Brain microvascular endothelial cell (primary cell): Measurements from ENCODE around the gene ALK.

Experiments used
- DNase-seq: peaks from one replicate; pipeline ENCODE4 v3.0.0-alpha.2; 2020
- H3K27ac ChIP-seq: fragments of 250-450 bp; sonication (Bioruptor Pico); 2 replicates; pipeline ENCODE4 v1.5.1; 2020; ENCODE audit warnings: mild to moderate bottlenecking, moderate library complexity
- H3K27me3 ChIP-seq: fragments of 250-450 bp; sonication (Bioruptor Pico); replicated peaks from 2 replicates; pipeline ENCODE4 v1.5.1; 2020; ENCODE audit warnings: mild to moderate bottlenecking
- H3K36me3 ChIP-seq: fragments of 250-450 bp; sonication (Bioruptor Pico); replicated peaks from 2 replicates; pipeline ENCODE4 v1.5.1; 2020; ENCODE audit warnings: mild to moderate bottlenecking
- H3K4me3 ChIP-seq: 2 replicates; pipeline ENCODE4 v1.5.1; 2011; ENCODE audit warnings: low read depth, mild to moderate bottlenecking, control low read depth, low read length, moderate library complexity
- CTCF ChIP-seq: IDR thresholded peaks from 2 replicates; pipeline ENCODE4 v1.5.1; 2011; ENCODE audit warnings: low read depth, mild to moderate bottlenecking, moderate library complexity, low read length, control low read depth, inconsistent platforms; ENCODE audit errors: missing control alignments
- in situ Hi-C: cut with HindIII; loops from 2 replicates; pipeline ENCODE4 v1.10.0; 2017; ENCODE audit warnings: low sequenced_read_pairs, low pct_ligation_motif_present

The ALK gene

GRCh38 chr2:29811378-29811777 is 110.0 kb downstream of the ALK start:
- in situ Hi-C loops, result no loop called here
- H3K27ac ChIP-seq, result no peak overlapping the region
- H3K27me3 ChIP-seq, result no peaks in the 10 kb centered on the region
- H3K36me3 ChIP-seq, result no peaks in the 10 kb centered on the region
- no peak for DNase-seq
- TF ChIP-seq CTCF, result no peak
- no peak overlapping the region for H3K4me3 ChIP-seq

DNA sequence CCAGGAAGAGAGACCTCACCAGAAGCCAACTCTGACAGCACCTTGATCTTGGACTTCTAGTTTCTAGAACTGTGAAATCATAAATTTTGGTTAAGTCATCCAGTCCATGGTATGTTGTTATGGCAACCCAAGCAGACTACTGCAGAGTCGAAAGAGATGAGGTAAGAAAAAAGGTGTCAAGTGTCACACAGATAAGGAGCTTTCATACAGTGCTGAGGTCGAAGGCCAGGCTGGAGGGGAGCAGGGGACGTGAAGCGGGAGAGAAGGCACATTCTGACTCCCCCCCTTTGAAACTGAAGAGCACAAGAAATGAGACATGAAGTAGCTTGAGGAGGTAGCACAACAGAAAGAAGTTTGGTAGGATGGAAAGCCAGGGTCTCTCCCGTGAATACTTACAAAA is 110.4 kb downstream of the ALK start:
- no peak for DNase-seq

GRCh38 chr2:29808321-29808720 is 113.1 kb downstream of the ALK start:
- Histone ChIP-seq H3K27me3 (no peaks in the 10 kb centered on the region), H3K36me3 (no peaks in the 10 kb centered on the region), H3K27ac (no peak overlapping the region), H3K4me3 (no peak overlapping the region)
- no peak for TF ChIP-seq CTCF
- in situ Hi-C loops, result no loop called here
- DNase-seq, result no peak

More for the DNA sequence above, 110.4 kb downstream of the ALK start:
- Histone ChIP-seq H3K27ac (no peak overlapping the region), H3K36me3 (no peaks in the 10 kb centered on the region), H3K4me3 (no peak overlapping the region), H3K27me3 (no peaks in the 10 kb centered on the region)
- no peak for TF ChIP-seq CTCF
- in situ Hi-C loops, result no loop called here

GRCh38 chr2:29807082-29807481 is 114.3 kb downstream of the ALK start:
- TF ChIP-seq CTCF, result no peak
- in situ Hi-C loops, result no loop called here
- Histone ChIP-seq H3K27me3 (no peaks in the 10 kb centered on the region), H3K36me3 (no peaks in the 10 kb centered on the region), H3K27ac (no peak overlapping the region), H3K4me3 (no peak overlapping the region)
- no peak for DNase-seq

- DNase-seq, result no peak
- no peak overlapping the region for H3K4me3 ChIP-seq
- in situ Hi-C loops, result no loop called here
- no peak for TF ChIP-seq CTCF
- no peaks in the 10 kb centered on the region for H3K27me3 ChIP-seq
- H3K36me3 ChIP-seq, result no peaks in the 10 kb centered on the region
- H3K27ac ChIP-seq, result no peak overlapping the region
Observed at GRCh38 chr2:29806461-29806860, 114.9 kb downstream of the ALK start.

GRCh38 chr2:29804671-29805070 is 116.7 kb downstream of the ALK start:
- no peak overlapping the region for H3K4me3 ChIP-seq
- no peaks in the 10 kb centered on the region for H3K36me3 ChIP-seq
- H3K27ac ChIP-seq, result no peak overlapping the region
- in situ Hi-C loops, result no loop called here
- H3K27me3 ChIP-seq, result no peaks in the 10 kb centered on the region
- DNase-seq, result no peak
- no peak for TF ChIP-seq CTCF
